ENCODE measurements around the gene TSHZ1. TPM values are rescaled to one million over a fixed set of nuclear protein-coding genes. Genes with fewer than 3 reads are reported as not detected.
A peak's percentile ranks its signal among the peaks of the same experiment; 100 is the strongest.

The TSHZ1 gene
- total and polyA plus RNA-seq, 8 donors = 13.3 to 38.5 (median 31.7) TPM

DNA sequence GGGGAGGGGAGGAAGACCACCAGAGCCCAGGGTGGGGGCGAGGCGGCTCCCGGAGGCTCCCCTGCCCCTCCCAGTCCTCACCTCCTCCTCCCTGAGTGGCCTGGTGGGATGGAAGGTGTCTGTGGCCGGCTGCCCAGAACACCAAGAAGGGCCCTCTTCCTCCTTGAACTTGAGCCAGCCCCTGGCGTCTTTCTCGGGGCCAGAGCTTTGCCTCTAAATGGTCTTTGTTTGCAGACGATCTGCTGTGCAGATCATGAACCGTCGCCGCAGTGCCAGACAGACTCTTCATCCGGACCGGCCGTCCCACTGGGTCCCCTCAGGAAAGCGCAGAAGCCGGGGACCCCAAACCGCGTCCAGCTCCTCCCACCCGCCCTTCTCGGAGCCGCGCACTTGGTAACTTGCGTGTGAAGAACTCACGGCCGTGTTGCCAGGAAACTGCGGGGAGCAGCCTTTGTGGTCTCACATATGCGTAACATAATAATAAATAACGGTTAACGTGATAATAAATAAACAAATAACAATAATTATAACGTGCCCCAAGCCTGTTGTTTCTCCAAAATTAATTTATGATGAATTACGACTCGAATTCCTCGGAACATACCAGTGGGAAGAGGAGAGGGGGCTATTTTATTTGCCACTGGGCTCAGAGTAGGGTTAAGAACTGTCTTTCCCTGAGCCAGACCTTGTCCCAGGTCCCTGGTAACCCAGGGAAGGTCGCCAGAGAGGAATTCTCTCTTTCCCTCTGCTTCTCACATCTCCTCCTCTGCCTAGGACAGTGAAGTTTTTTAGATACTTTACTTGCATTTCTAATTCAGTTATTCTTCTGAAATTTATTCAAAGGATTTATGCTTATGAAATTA, 42.6 kb upstream of the TSHZ1 start:
- intact Hi-C loops (cut with DNase I) = no loop called here
- H3K27ac ChIP-seq = no peak overlapping the region
- DNase-seq (peak in 2 of 4 donors; percentile 38 to 57), ATAC-seq (peak; percentile 26)
- no peak overlapping the region for H3K4me3 ChIP-seq
- H3K4me1 ChIP-seq = no peaks in the 10 kb centered on the region
- TF ChIP-seq, protein P1, sequence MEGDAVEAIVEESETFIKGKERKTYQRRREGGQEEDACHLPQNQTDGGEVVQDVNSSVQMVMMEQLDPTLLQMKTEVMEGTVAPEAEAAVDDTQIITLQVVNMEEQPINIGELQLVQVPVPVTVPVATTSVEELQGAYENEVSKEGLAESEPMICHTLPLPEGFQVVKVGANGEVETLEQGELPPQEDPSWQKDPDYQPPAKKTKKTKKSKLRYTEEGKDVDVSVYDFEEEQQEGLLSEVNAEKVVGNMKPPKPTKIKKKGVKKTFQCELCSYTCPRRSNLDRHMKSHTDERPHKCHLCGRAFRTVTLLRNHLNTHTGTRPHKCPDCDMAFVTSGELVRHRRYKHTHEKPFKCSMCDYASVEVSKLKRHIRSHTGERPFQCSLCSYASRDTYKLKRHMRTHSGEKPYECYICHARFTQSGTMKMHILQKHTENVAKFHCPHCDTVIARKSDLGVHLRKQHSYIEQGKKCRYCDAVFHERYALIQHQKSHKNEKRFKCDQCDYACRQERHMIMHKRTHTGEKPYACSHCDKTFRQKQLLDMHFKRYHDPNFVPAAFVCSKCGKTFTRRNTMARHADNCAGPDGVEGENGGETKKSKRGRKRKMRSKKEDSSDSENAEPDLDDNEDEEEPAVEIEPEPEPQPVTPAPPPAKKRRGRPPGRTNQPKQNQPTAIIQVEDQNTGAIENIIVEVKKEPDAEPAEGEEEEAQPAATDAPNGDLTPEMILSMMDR (IDR thresholded peaks at IDR 0.05) = no peak
- peaks cover 0 to 14% of the 10 kb centered on the region in 2 donors for H3K27me3 ChIP-seq
- no peaks in the 10 kb centered on the region for H3K36me3 ChIP-seq
- no peaks in the 10 kb centered on the region for H3K9me3 ChIP-seq

DNA sequence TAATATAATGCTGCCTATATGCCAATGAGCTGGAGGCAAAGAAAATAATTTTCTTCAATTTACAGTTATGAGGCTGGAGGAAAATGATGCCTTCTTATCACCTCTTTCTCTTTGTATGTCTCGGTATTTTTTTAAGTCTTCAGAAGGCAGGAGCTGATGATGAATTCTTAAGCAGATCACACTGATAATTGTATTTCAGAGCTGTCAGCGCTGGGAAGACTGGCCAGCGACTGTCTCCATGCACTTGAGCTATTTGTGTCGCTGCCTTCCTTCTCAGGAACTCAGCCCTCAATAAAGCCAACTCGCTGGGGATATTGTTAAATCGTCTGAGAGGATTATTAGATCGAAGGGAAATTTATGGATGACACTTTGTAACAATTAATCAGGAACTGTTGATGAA, 42.0 kb upstream of the TSHZ1 start:
- TF ChIP-seq, protein P1 (IDR thresholded peaks at IDR 0.05) = no peak
- peaks cover 0 to 14% of the 10 kb centered on the region in 2 donors for H3K27me3 ChIP-seq
- no peak overlapping the region for H3K27ac ChIP-seq
- DNase-seq = no peak
- H3K36me3 ChIP-seq = no peaks in the 10 kb centered on the region
- H3K9me3 ChIP-seq = no peaks in the 10 kb centered on the region
- intact Hi-C loops (cut with DNase I) = no loop called here
- no peak for ATAC-seq
- no peaks in the 10 kb centered on the region for H3K4me1 ChIP-seq
- no peak overlapping the region for H3K4me3 ChIP-seq

DNA sequence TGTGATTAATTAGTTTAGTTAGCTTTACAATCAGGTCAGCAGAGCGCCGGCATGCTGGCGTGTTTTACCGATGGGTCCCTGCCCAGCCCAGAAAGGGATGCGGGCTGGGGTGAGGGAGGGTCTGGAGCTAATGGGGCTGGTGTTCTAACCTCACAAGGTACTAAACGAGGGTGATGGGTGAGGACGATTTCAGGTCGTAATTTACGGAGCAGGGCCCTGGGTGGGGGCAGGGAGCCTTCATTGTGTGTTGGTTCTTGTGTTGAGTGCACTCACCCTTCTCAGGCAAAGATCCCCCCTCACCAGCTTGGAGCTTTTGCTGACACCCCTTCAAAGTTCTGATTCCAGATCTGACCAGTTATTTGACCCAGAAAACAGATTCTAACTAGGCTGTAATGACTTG, 41.2 kb upstream of the TSHZ1 start:
- H3K36me3 ChIP-seq = no peaks in the 10 kb centered on the region
- TF ChIP-seq, protein P1 (IDR thresholded peaks at IDR 0.05) = no peak
- ATAC-seq (no peak), DNase-seq (no peak)
- no peak overlapping the region for H3K4me3 ChIP-seq
- intact Hi-C loops (cut with DNase I) = no loop called here
- no peaks in the 10 kb centered on the region for H3K9me3 ChIP-seq
- H3K4me1 ChIP-seq = no peaks in the 10 kb centered on the region
- H3K27me3 ChIP-seq = peaks cover 0 to 14% of the 10 kb centered on the region in 2 donors
- H3K27ac ChIP-seq = no peak overlapping the region

DNA sequence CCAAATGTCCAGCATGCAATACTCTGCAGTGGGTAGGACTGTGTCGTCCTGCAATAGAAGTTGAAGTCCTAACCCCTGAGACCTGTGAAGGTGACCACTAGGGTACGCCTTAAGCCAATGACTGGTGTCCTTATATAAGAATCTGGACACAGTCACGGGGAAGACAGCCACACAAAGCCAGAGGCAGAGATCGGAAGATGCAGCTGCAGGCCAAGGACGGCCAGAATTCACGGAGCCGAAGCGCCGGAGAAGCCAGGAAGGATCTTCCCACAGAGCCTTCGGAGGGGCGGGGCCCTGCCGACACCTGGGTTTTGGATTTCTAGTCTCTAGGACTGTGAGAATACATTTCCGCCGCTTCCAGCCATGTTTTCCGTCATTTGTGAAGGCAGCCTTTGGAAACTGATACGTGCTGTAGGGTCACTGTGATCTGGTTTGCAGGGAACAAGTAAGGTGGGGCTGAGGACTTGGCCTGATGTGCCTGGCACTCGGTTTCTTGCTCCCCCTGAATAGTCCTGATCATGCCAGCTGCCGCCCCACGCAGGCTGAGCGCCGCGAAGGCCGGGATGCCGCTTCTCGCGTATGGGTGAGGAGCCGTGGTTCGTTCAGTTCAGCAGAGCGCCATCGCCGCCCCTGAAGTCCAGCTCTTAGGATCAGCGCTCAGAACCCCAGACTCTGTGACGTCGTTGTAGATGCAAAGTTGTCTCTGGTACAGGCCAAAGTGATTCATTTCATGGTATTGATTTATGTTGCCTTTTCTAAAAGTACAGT, 40.4 kb upstream of the TSHZ1 start:
- Histone ChIP-seq H3K36me3 (no peaks in the 10 kb centered on the region), H3K27me3 (peaks cover 0 to 14% of the 10 kb centered on the region in 2 donors), H3K4me1 (no peaks in the 10 kb centered on the region), H3K9me3 (no peaks in the 10 kb centered on the region), H3K4me3 (no peak overlapping the region), H3K27ac (no peak overlapping the region)
- ATAC-seq (no peak), DNase-seq (no peak)
- intact Hi-C loops (cut with DNase I) = no loop called here
- TF ChIP-seq, protein P1 (IDR thresholded peaks at IDR 0.05) = no peak

DNA sequence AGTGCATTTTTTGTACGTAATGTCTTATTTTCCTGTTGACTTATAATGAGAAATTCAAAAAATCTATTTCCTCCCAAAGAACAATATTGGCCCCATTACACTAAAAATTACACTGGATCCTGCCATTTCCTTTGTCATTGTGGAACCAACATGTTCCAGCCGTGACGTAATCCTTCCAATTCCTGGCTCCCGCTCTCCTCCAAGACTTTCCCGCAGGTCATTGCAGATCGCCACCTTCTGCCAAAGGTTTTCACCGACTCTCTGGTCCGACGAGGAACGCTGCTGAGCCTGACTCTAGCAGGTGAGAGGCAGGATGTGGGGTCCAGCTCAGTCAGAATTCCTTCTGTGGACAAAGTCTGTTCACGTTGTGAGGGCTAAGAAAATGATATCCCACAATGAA, 39.7 kb upstream of the TSHZ1 start:
- Histone ChIP-seq H3K4me3 (no peak overlapping the region), H3K27me3 (peaks cover 0 to 14% of the 10 kb centered on the region in 2 donors), H3K4me1 (no peaks in the 10 kb centered on the region), H3K36me3 (no peaks in the 10 kb centered on the region), H3K9me3 (no peaks in the 10 kb centered on the region), H3K27ac (no peak overlapping the region)
- DNase-seq = no peak
- no peak for ATAC-seq
- TF ChIP-seq, protein P1 (IDR thresholded peaks at IDR 0.05) = no peak
- intact Hi-C loops (cut with DNase I) = no loop called here

All from left lung (tissue), 10 donors.